NCI-H2196 treated with DMSO at 0.1 percent for 48 hours (cell line): Measurements from ENCODE around the gene UBE2E3.

Experiments
- DNase-seq: peaks from one replicate; lab custom pipeline; 2025; ENCODE audit not compliant: unreplicated experiment; lab: John Stamatoyannopoulos, UW

UBE2E3 gene

DNA sequence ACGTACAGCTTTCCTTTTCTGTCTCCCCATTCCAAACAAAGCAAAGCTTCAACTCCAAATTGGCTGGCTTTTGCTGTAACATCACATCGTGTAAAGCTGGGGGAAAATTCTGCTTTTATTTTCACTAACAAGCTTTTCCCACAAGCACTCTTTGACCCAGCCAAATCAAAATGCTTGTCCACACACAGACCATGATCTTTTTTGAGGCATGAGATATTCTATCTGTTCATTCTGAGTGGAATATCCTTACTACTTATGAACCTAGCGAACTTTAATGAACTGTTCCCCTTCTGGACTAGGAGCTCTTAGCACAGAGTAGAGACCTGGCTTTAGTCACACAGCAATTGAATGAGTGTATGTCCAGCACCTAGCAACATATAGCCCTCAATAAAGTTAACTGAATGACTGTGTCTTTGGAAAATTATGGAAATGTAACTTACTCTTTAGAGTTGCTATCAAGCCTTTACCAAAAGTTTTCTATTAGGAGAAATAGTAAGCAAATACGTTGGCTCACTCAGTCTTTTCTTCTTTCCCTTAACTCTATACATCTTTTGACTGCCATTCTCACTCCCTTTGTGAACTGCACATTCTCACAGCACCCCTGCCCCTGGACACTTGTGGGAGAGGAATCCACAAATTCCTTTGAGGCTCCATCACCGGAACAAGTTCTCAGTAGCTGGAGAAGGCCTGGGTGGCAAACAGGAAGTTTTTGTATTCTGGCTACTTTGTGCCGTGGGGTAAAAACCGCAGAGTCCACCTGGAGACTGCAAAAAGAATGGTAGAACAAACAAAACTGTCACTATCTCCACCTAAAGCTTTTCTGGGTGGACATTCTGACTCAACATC lies 1.3 kb upstream of the UBE2E3 start:
- no peak for DNase-seq

DNA sequence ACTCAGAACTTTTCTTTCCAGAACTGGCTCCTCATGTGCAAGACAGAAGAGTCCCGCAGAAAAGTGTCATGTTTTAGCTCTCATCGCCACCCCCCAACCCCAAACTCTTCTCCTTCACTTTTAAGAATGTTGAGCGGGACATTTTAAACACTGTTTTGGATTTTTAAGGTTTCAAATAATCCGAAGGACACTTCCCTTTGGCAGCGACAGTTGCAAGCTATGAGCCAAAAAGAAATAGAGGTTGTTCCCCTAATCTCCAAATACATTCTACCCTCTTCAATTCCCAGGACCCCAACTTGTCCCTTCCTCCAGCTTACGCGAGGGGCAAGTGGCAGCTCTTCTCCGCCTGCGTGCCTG lies 678 bp upstream of the UBE2E3 start:
- no peak for DNase-seq

DNA sequence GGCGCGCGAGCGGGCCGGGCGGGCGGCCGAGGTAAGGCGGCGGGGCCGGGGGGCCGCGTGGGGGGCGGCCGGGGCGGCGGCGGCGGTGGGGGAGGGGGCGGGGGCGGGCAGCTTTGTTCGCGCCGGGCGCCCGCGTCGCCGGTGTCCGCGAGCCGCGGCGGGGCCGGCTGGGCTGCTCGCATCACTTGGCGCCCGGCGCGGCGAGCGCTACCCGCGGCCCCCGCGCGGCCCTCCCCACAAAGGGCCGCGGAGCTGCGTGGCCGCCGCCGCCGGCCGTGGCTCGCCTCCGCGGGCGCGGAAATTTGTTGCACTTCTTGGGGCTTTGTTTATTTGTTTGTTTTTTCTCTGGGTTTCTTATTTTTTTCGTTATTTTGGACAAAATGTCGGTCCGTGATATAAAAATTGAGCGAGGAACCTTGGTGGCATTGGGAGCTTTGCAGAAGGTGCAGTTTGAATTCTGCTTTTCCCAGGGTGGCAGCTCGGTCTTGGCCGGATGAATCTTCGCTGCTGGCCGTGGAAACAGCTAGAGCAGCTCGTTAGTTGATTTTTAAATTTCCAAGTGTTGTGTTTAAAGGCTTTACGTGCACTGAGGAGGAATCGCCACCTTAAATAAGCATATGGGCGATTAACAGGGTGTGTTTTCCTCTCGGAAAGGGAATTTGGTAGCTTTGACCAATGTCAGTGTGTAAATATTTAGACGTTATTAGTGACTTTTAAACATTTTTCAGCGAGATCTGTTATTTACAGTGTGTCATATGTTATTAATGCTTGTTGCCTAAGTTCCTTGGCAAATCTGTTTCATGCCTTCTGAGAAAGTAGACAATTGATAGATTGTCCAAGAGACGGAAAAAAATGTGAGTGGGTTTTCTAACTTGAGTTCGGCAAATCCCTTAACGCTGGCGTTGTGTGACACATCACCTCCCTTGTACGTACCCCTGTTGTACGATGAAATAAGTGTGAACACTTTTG lies 822 bp downstream of the UBE2E3 start:
- no peak for DNase-seq

DNA sequence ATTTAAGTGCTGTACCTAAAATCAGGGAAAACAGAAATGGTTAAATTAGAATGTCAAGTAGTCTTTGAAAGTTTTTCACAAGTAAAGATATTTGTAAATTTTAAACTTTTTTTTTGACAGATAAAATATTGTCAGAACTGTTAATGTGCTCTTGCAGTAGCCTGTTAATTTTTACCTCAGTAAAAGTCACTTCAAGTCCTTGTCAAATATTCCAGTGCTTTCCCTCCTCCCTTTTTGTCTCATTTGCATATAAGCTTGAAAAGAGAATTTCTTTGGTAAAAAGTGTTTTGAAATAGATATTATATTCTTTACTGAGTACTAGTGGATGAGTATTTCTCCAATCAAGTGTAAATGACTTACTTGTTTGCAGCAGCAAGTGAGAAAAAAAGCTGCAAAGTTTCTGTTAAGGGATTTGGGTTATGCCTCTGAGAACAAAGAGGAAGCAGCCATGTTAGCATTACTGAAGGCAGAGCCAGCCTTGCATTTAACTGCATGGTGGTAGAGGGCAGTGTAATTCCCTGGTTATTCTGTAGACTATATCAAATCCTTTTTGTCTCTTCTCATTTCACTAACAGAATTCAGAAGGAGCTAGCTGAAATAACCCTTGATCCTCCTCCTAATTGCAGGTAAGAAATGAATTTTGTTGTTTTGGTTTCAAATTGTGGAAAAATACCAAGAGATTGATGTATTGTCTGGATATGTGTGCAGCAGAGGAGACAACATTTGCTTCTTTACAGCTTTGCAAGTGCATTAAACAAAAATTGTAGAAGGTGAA lies 3.2 kb downstream of the UBE2E3 start:
- DNase-seq, result peak; percentile 37

DNA sequence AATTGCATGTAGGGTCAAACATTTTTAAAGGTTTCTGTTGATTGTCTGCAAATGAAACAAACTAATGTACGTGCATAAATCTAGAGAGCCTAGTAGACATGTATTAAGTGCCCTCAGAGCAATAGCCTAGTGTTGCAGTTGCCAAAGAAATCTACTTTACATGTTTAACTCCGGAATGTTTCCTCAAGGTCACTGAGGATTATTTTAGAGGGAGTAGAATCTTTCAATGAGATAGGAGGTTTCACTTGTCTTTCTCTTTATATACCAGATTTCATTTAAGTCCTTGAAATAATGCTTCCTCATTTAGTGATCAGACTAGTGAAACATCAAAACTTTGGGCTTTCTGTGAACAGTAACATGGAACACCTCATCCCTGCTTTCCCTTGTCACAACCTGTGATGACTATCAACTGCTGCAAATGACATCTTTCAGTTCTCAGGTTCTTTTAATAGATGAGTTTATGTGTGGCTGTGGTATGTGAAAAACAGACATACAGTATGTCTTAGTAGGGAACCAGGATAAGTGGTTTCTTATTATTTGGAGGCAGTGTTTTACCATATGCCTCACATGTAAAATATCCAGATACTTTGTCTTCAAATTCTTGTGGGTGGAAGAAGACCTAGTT lies 5.5 kb downstream of the UBE2E3 start:
- no peak for DNase-seq

DNA sequence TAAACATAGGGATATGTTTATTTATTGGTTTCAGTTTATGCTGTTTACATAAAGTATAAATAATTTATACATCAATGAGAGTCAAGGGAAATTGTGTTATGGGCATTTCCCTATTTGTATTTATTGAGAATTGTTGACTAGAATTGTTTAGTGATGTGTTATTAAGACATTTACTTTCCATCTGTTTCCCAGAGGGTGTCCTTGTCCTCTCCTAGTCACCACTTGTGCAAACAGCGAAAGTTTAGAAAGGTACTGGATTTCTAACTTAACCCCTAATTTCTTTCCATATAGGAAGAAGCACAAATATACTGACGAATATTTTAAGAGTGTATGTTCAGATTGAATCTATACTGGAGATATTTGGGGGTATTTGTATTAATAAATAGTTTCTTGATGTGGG lies 6.7 kb downstream of the UBE2E3 start:
- no peak for DNase-seq

DNA sequence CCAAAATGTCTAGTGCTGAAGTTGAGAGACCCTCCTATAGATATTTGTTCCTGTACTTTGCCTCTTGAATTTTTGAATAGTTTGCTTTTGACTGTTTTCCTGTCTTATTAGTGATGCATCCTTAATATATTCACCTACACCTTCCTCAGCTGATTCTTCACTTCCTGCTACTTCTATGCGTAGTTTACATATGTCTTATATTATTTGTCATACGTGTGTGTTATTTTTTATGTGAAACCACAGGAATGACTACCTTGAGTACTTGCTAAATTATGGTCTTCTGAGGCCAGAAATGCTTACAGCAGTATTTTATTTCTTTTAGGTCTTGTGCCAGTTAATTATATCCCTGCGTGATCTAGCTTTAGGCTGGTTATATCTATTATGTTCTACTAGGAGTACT lies 9.9 kb downstream of the UBE2E3 start:
- no peak for DNase-seq

DNA sequence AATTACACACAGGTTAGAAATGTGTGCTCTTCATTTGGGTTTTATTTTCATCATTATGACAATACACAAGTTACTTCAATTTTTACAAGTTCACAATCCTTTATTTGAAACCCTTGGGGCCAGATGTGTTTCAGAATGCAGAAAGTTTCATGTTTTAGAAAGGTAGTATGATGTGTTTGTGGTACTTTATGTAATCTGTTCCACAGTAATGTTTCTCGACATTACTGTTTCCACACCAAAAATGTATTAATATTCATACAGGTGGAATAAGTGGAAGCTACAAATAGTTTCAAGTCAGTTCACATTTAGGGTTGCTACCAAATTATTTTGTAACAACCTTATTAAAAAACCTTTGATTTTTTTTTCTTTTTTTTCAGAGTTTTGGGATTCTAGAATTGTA lies 10.4 kb downstream of the UBE2E3 start:
- DNase-seq, result no peak

DNA sequence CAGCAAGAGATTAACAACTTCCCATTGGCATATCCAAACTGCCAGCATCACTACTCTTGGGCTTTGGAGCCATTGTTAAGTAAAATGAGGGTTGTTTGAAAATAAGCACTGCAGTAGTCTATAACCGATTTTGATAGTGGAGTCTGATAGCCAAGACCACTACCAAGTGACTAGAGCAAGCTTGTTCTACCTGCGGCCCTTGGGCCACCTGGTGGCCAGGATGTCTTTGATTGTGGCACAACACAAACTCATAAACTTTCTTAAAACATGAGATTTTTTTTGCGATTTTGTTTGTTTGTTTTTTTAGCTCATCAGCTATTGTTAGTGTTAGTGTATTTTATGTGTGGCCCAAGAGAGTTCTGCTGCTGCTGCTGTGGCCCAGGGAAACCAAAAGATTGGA lies 11.0 kb downstream of the UBE2E3 start:
- no peak for DNase-seq

DNA sequence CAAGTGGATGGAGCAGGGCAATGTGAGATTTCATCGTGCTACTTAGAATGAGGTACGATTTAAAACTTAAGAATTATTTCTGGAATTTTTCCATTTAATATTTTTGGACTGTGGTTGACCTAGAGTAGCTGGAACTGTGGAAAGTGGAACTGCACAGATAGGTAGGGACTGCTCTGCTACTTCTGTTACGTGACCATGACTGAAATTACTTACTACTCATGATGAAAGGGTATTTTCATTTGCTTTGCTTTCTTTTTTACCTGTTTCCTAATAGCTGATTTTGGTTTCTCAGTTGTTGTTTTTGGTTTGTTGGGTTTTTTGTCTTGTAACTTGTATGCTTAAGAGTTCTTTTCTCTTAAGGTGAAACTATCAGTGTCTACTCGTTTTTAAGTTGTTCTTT lies 11.4 kb downstream of the UBE2E3 start:
- no peak for DNase-seq

DNA sequence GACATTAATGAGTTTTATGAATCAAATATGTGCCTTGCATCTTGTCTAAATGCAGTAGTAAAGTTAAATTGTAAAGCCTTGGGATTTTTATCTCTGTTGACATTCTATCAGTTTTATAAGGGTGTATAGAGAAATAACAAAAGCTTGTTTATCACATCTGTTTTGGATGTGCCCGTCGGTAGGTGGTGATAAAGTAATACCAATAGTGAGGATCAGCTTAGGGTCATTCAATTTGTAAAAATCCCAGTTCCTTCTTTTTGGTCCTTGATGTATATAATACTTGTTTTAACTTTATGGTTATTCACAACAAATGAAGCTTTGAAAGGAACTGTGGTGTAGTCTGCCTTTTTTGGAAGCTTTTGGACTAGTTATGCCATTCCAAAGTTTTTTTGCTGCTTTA lies 12.6 kb downstream of the UBE2E3 start:
- no peak for DNase-seq

DNA sequence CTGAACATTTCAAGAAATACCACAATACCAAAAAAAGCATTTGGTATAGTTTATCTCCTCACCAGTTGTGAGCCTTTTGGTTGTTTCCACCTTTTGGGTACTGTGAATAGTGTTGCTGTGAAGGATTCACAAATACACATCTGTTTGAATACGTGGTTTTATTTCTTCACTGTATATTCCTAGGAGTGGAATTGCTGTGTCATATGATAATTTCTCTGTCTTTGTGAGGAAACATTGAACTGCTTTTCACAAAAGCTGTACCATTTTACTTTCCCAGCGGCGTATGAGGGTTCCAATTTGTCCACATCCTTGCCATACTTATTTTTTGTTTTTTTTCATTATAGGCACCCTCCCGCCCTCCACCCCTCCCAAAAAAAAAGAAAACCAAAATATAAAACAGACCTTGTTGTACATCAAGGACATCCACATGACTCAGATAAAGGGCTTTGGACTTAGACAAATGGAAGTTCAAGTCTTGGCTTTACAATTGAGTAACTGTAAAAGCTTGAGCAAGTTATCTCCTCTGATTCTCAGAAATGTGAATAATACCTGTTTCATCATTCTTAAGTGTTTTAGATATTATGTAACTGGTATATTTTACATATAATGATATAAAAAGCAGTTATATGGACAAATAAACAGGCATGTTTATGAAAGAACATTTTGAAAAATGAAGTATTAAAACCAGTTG lies 19.0 kb downstream of the UBE2E3 start:
- no peak for DNase-seq

DNA sequence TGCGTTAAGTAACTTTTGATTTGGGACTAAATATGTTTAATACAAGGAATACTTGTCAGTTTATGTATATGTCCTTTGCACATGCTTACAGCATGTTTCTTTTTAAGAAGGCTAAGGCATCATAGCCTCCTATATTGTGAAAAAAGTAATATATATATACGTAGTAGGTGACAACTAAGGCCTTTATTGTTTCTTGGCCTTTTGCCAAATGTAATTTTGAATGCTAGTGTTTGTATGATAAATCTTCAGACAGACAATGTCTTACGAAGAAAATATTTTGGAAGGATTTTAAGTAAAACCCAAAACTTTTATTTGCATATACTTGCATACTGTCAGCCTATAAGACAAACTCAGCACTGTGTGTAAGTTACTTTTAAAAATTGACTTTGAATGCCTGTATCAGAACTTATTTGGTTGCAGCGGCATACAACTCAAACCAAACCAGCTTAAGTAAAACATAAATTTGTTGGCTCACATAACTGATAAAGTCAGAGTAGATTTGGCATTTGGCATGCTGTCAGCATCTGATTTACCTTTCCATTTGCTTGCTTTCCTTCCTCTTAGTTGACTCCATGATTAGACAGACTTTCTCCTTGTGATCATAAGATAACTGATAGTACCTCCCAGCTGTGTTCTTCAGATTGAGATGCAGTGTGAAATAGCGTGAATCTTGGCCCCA lies 24.4 kb downstream of the UBE2E3 start:
- DNase-seq, result no peak

DNA sequence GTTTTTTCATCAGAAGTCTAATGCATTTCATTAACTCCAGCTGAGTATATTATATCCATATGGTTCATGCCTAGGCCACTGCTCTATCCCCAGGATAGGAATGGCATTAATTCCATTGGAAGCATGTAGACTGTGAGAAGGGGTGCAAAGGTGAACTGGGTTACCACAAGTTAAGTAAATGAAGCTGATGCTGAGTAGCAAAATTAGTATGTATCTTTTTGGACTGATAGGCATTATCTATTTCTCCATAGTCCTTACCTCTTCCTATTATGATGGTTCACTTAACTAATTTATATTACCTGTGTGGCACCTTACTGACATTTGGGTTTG lies 24.9 kb downstream of the UBE2E3 start:
- DNase-seq, result no peak

DNA sequence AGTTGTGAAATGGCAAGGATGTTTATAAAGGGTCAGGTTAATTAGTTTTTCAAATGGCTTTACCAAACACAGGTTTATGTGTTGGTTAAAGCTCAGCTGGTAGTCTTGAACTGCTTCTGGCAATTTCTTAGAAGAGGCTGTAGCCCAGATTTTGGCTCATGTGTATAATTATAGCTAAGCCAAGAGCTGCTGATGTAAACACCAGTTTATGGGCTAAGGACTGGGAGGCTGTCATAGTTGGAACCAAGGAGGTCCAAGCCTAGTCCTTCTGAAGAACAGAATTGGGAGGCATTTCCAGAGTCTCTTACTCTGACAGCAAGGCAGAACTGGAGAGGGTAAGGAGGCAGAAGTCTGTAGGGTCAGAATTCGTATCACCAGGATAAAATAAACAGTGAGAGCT lies 25.4 kb downstream of the UBE2E3 start:
- DNase-seq, result no peak

DNA sequence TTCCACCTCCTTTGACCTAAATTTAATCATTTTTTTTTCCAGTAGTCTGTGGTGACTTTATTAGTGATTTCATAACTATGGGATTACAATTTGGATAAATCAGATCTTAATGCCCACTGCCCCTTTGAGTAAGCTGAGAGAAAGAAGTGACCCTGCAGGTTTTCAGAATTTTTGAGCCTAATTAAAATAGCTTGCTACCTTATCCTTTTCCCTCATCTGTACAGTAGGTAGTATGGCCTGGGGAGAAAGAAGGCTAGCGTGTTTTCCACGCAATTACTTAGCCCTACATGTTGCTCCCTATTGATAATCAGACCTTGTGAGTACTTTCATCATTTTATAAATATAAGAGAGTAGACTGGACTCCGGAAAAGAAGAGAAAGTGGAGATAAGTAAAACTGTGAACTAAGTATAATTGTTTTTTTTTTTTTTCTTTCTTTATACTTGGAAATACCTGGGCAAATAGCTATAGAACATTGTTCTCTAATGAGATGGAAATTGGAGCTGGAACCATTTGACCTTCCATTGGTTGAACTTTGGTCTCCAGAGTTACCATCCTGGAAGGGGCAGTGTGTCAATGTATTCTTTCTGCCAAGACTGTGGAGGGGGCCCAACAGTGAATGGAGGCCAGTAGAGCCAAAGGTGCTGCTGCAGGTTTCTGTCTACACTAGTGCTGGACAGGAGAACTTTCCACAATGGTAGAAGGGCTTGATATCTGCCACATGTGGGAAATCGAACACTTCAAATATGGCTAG lies 26.9 kb downstream of the UBE2E3 start:
- no peak for DNase-seq

DNA sequence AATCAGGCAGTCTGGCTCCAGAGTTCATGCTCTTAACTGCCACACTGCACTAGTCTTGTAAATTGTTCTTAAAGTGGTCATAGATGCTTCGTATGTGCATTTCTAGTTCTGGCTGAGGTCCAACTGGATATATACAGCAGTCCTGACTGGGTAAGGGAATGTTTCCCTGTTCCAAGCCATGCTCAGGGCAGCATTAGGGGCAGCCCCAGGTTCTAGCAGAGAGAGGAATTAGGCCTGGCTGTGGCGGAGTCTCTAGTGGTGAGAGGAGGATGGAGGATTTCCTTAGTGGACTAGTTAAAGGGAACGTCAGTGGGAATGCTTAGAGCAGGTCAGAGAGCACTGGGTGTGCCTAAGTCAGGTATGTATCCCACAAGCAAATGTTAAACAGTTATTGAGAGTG lies 28.0 kb downstream of the UBE2E3 start:
- DNase-seq, result no peak

DNA sequence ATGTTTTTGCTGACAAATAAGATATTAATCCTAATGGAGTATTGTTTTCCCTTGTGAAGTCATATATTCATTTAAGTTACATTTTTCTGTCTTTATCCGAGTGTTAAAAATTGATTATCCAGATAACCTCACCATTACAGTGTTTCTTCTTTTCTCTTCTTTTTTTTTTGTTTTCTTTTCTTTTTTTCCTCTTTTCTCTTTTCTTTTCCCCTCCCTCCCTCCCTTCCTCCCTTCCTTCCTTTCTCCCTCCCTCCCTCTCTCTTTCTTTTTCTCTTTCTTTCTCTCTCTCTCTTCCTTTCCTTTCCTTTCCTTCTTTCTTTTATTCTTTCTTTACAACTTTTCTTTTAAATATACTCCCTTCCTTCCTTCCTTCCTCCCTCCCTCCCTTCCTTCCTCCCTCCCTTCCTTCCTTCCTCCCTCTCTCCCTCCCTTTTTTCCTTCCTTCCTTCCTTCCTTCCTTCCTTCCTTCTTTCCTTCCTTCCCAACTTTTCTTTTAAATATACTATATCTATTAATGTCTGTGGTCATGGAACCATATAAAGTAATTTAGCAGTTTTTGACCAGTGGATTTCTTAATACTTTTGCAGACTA lies 40.9 kb downstream of the UBE2E3 start:
- no peak for DNase-seq

DNA sequence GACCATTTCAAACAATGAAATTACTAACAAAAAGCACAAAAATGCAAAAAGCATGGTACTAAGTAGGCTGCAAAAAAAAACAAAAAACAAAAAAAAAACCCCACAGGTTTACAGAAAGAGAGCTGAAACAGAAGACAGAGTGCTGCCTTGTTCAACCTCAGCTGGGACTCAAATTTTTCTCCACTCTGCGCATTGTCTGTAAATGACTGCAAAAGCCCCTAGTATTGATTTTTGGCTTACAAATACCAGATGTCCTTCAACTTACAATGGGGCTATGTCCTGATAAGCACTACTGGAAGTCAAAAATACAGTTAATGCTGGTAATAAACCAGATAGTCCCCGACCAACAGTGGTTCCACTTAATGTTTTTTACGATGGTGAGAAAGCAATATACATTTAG lies 42.2 kb downstream of the UBE2E3 start:
- no peak for DNase-seq
